ENCODE results near the gene GAL. TPM values are rescaled to one million over a fixed set of nuclear protein-coding genes. Genes with fewer than 3 reads are reported as not detected.

GAL gene
- total and polyA plus RNA-seq, 2 of the 8 experiments (the other 6 are each of a cell fraction or from before 2014, with no cell fraction given), result 81.8 to 233 TPM

GRCh38 chr11:68673991-68674390 is 10.4 kb upstream of the GAL start (continued):
- no peak for TF ChIP-seq USF2 (IDR thresholded peaks at IDR 0.05; ENCODE audit: low read length)
